HG03520 (cell line): ENCODE measurements around the gene PKMYT1.
"Not testable (repeated sequence)": the region's sequence is repeated elsewhere in the genome, so short reads cannot be mapped to it uniquely, and the experiment has no call there.

Experiments
- ATAC-seq: cut with Tn5 transposase; IDR thresholded peaks from one replicate; pipeline ENCODE4 v1.9.1; 2021; ENCODE audit warnings: mild to moderate bottlenecking, moderate library complexity; ENCODE audit not compliant: unreplicated experiment

PKMYT1 gene

GRCh38 chr16:2937170-2937569, 43.1 kb downstream of the PKMYT1 start:
- no peak for ATAC-seq

GRCh38 chr16:2936436-2937011, 43.7 kb downstream of the PKMYT1 start:
- no peak for ATAC-seq

- no peak for ATAC-seq
These were observed 45.8 kb downstream of the PKMYT1 start for GRCh38 chr16:2934450-2934849.

GRCh38 chr16:2933701-2934100, 46.5 kb downstream of the PKMYT1 start:
- ATAC-seq = no peak

- ATAC-seq = no peak
These were observed 47.1 kb downstream of the PKMYT1 start for GRCh38 chr16:2933136-2933535.

- not testable (repeated sequence) for ATAC-seq
These were observed 48.9 kb downstream of the PKMYT1 start for GRCh38 chr16:2931231-2931914.

GRCh38 chr16:2930236-2930635, 50.0 kb downstream of the PKMYT1 start:
- ATAC-seq = no peak

GRCh38 chr16:2929693-2930092, 50.6 kb downstream of the PKMYT1 start:
- ATAC-seq = no peak

- ATAC-seq = no peak
These were observed 51.5 kb downstream of the PKMYT1 start for GRCh38 chr16:2928796-2929195.

- ATAC-seq = not testable (repeated sequence)
These were observed 52.1 kb downstream of the PKMYT1 start for GRCh38 chr16:2928151-2928550.

GRCh38 chr16:2927010-2927646, 53.1 kb downstream of the PKMYT1 start:
- no peak for ATAC-seq

GRCh38 chr16:2926650-2926999, 53.6 kb downstream of the PKMYT1 start:
- no peak for ATAC-seq

GRCh38 chr16:2925951-2926649, 54.1 kb downstream of the PKMYT1 start:
- no peak for ATAC-seq

GRCh38 chr16:2924901-2925755, 55.1 kb downstream of the PKMYT1 start:
- ATAC-seq = no peak

GRCh38 chr16:2923481-2923880, 56.8 kb downstream of the PKMYT1 start:
- ATAC-seq = no peak
